Naive thymus-derived CD8-positive, alpha-beta T cell (primary cell): ENCODE measurements around the gene P2RY8. TPM values are rescaled to one million over a fixed set of nuclear protein-coding genes. Genes with fewer than 3 reads are reported as not detected.
"Not testable (repeated sequence)": the region's sequence is repeated elsewhere in the genome, so short reads cannot be mapped to it uniquely, and the experiment has no call there.

ENCODE experiments used
- ATAC-seq, 2 donors: fragments of 150-1000 bp; cut with Tn5 transposase in 1 of 2; sonication (Bioruptor Pico), chemical (Tn5 transposase) in 1 of 2; 1 replicate in 1 of 2; 2 replicates in 1 of 2; pipeline ENCODE4 v1.10.0; 2021; ENCODE audit warnings: mild to moderate bottlenecking in 2 of 2, moderate library complexity in 2 of 2
- POLR2A ChIA-PET: fragments of 350-600 bp; sonication (Branson Sonifier 250); formaldehyde crosslinking; loops from one replicate; lab custom pipeline; 2021; ENCODE audit warnings: antibody characterized with exemption; lab: Charles Lee
- DNase-seq, 10 donors: peaks; one replicate each; pipeline versions ENCODE4 v3.0.0 to v3.0.0-alpha.2; 2020 to 2022
- H3K27ac Mint-ChIP-seq, 10 donors: one replicate each; pipeline ENCODE4 v1.8.0; 2020 to 2022; ENCODE audit warnings: mild to moderate bottlenecking in 10 of 10, mixed read lengths in 10 of 10, moderate library complexity in 4 of 10, inconsistent platforms in 1 of 10
- H3K27me3 Mint-ChIP-seq, 5 donors: one replicate each; pipeline ENCODE4 v1.8.0; 2021 to 2022; ENCODE audit warnings: mixed read lengths in 5 of 5
- H3K36me3 Mint-ChIP-seq, 3 donors: one replicate each; pipeline ENCODE4 v1.8.0; 2020 to 2022; ENCODE audit warnings: mixed read lengths in 3 of 3, mild to moderate bottlenecking in 2 of 3, inconsistent platforms in 1 of 3
- H3K4me1 Mint-ChIP-seq, 4 donors: one replicate each; pipeline ENCODE4 v1.8.0; 2021 to 2022; ENCODE audit warnings: mixed read lengths in 4 of 4
- H3K4me3 Mint-ChIP-seq, 10 donors: one replicate each; pipeline ENCODE4 v1.8.0; 2020 to 2022; ENCODE audit warnings: mild to moderate bottlenecking in 10 of 10, mixed read lengths in 10 of 10, moderate library complexity in 6 of 10, inconsistent platforms in 1 of 10
- H3K9me3 Mint-ChIP-seq, 9 donors: one replicate each; pipeline ENCODE4 v1.8.0; 2020 to 2022; ENCODE audit warnings: mixed read lengths in 9 of 9, mild to moderate bottlenecking in 3 of 9, inconsistent platforms in 1 of 9, moderate library complexity in 1 of 9
- polyA plus RNA-seq, 3 donors: library from polyadenylated mRNA; unstranded; fragments of 300-500 nt; fragmentation: Illumina TruSeq; gene quantifications; one replicate each; pipeline ENCODE4 v1.2.3, GENCODE V29; 2021
- total RNA-seq, 8 experiments: library from RNA in 2 of 8; stranded (reverse) in 2 of 8; gene quantifications; one replicate each; pipeline ENCODE4 v1.2.3 and lab custom pipeline; 2021 to 2026

The P2RY8 gene
- total and polyA plus RNA-seq, 5 experiments from 2014 or later, result 131 to 190 (median 163) TPM

- no peak for DNase-seq
- Mint-ChIP-seq H3K27me3 (no peaks in the 10 kb centered on the region), H3K4me3 (peak overlapping the region in 4 of 10 donors; percentile 52 to 75 (median 58))
These were observed 24.2 kb upstream of the P2RY8 start for GRCh38 chrX:1561164-1561563.

GRCh38 chrX:1558761-1559468 lies 21.9 kb upstream of the P2RY8 start:
- Mint-ChIP-seq H3K9me3 (peaks cover 0 to 26% (median 11%) of the 10 kb centered on the region in 9 donors), H3K27me3 (no peaks in the 10 kb centered on the region), H3K4me1 (peaks cover 28 to 71% (median 68%) of the 10 kb centered on the region in 4 donors), H3K36me3 (peaks cover 0 to 14% (median 8%) of the 10 kb centered on the region in 3 donors), H3K4me3 (no peak overlapping the region), H3K27ac (peak overlapping the region in 5 of 10 donors; percentile 25 to 61 (median 32))
- ATAC-seq (no peak), DNase-seq (peak in 1 of 10 donors; percentile 13)
- POLR2A ChIA-PET, result no interaction called here

More at GRCh38 chrX:1561164-1561563, 24.2 kb upstream of the P2RY8 start:
- peak overlapping the region; percentile 49 to 95 (median 85) for H3K27ac Mint-ChIP-seq
- peaks cover 22 to 69% (median 62%) of the 10 kb centered on the region in 4 donors for H3K4me1 Mint-ChIP-seq
- H3K9me3 Mint-ChIP-seq, result peaks cover 0 to 12% (median 0%) of the 10 kb centered on the region in 9 donors
- H3K36me3 Mint-ChIP-seq, result peaks cover 0 to 7% (median 0%) of the 10 kb centered on the region in 3 donors
- ATAC-seq, result no peak
- POLR2A ChIA-PET, result no interaction called here

DNA sequence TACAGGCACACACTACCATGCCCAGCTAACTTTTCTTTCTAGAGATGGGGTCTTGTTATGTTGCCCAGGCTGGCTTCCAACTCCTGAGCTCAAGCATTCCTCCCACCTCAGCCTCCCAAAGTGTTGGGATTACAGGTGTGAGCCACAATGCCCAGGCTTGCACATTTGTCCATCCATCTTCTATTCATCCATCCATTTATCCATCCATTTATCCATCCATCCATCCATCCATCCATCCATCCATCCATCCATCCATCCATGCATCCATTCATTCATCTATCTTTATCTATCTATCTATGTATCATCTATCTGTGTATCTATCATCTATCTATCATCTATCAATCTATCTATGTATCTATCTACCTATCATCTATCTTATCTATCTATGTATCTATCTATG lies 20.5 kb upstream of the P2RY8 start:
- H3K36me3 Mint-ChIP-seq, result peaks cover under 1 to 15% (median 12%) of the 10 kb centered on the region in 3 donors
- peak overlapping the region; percentile 26 to 87 (median 76) for H3K27ac Mint-ChIP-seq
- POLR2A ChIA-PET, ATAC-seq, H3K27me3 Mint-ChIP-seq: not testable (repeated sequence)
- H3K4me1 Mint-ChIP-seq, result peaks cover 22 to 76% (median 64%) of the 10 kb centered on the region in 4 donors
- DNase-seq, result peak in 1 of 10 donors; percentile 6
- H3K9me3 Mint-ChIP-seq, result peaks cover 0 to 33% (median 12%) of the 10 kb centered on the region in 9 donors
- H3K4me3 Mint-ChIP-seq, result peak overlapping the region in 3 of 10 donors; percentile 1 to 64 (median 2)

- H3K9me3 Mint-ChIP-seq, result peaks cover 2 to 45% (median 23%) of the 10 kb centered on the region in 9 donors
- peak overlapping the region; percentile 47 to 84 (median 76) for H3K4me3 Mint-ChIP-seq
- H3K27me3 Mint-ChIP-seq, result no peaks in the 10 kb centered on the region
- no peak for ATAC-seq
- no peak for DNase-seq
- H3K36me3 Mint-ChIP-seq, result peaks cover 6 to 24% (median 13%) of the 10 kb centered on the region in 3 donors
- POLR2A ChIA-PET, result no interaction called here
- peaks cover 31 to 79% (median 68%) of the 10 kb centered on the region in 4 donors for H3K4me1 Mint-ChIP-seq
- H3K27ac Mint-ChIP-seq, result peak overlapping the region; percentile 94 to 100 (median 97)
These were observed 18.4 kb upstream of the P2RY8 start for GRCh38 chrX:1555370-1555769.

- POLR2A ChIA-PET, result no interaction called here
These were observed 17.7 kb upstream of the P2RY8 start for GRCh38 chrX:1554469-1555210.

DNA sequence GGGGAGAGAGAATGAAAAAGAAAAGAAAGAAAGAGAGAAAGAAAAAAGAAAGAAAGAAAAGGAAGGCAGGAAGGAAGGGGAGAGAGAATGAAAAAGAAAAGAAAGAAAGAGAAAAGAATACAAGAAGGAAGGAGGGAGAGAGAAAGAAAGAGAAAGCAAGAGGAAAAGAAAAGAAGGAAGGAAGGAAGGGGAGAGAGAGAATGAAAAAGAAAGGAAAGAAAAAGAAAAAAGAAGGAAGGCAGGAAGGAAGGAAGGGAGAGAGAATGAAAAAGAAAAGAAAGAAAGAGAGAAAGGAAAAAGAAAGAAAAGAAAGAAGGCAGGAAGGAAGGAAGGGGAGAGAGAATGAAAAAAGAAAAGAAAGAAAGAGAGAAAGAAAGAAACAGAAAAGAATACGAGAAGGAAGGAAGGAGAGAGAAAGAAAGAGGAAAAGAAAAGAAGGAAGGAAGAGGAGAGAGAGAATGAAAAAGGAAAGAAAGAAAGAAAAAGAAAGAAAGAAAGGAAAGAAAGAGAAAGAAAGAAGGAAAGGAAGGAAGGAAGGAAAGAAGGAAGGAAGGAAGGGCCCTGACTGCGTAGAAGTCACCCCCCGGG lies 15.1 kb upstream of the P2RY8 start:
- peak overlapping the region; percentile 89 to 100 (median 96) for H3K27ac Mint-ChIP-seq
- peaks cover 0 to 34% (median 23%) of the 10 kb centered on the region in 9 donors for H3K9me3 Mint-ChIP-seq
- H3K27me3 Mint-ChIP-seq, result no peaks in the 10 kb centered on the region
- POLR2A ChIA-PET, result no interaction called here
- H3K4me1 Mint-ChIP-seq, result peaks cover 35 to 77% (median 64%) of the 10 kb centered on the region in 4 donors
- peaks cover 6 to 17% (median 13%) of the 10 kb centered on the region in 3 donors for H3K36me3 Mint-ChIP-seq
- DNase-seq (no peak), ATAC-seq (no peak)
- H3K4me3 Mint-ChIP-seq, result peak overlapping the region in 9 of 10 donors; percentile 2 to 83 (median 42)

More at GRCh38 chrX:1554469-1555210, 17.7 kb upstream of the P2RY8 start:
- ATAC-seq (peak; percentile 97 to 98), DNase-seq (peak; percentile 23 to 90 (median 74))
- H3K27ac Mint-ChIP-seq, result peak overlapping the region; percentile 94 to 100 (median 97)
- H3K4me3 Mint-ChIP-seq, result peak overlapping the region; percentile 47 to 84 (median 76)
- H3K36me3 Mint-ChIP-seq, result peaks cover 6 to 24% (median 13%) of the 10 kb centered on the region in 3 donors
- peaks cover 34 to 81% (median 69%) of the 10 kb centered on the region in 4 donors for H3K4me1 Mint-ChIP-seq
- peaks cover 2 to 45% (median 23%) of the 10 kb centered on the region in 9 donors for H3K9me3 Mint-ChIP-seq
- no peaks in the 10 kb centered on the region for H3K27me3 Mint-ChIP-seq

DNA sequence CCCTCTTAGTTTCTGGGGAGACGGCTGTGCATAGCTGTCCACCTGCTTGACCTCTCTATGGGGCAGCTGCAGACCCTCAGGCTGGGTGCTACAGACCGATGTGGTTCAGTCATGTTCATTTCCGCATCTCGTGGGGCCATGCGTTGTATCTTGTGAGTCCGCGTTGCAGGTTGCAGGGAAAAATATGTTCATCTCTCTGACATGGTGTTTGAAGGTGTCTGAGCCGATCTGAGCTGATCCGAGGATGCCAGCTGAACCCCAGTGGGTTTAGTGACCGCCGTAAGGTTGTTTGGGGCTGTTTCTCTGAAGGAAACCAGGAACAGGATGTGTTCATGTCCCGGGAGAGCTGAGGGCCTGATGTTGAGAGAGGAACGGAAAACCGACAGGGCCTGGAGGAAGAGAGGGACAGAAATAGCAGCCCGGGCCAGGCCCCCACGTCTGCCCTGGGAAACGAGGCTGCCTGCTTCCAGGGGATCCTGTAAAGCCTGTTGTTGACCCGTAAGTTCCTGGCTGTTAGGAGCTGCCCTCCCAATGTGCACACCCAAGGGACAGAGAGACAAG lies 9.8 kb upstream of the P2RY8 start:
- POLR2A ChIA-PET, result no interaction called here
- H3K36me3 Mint-ChIP-seq, result peaks cover 0 to 7% (median 4%) of the 10 kb centered on the region in 3 donors
- DNase-seq, result peak in 1 of 10 donors; percentile 12
- no peaks in the 10 kb centered on the region for H3K27me3 Mint-ChIP-seq
- H3K4me1 Mint-ChIP-seq, result peaks cover 26 to 47% (median 38%) of the 10 kb centered on the region in 4 donors
- ATAC-seq, result no peak
- peak overlapping the region in 6 of 10 donors; percentile 21 to 88 (median 70) for H3K27ac Mint-ChIP-seq
- H3K4me3 Mint-ChIP-seq, result peak overlapping the region in 1 of 10 donors; percentile 66
- peaks cover 0 to 14% (median 6%) of the 10 kb centered on the region in 9 donors for H3K9me3 Mint-ChIP-seq

DNA sequence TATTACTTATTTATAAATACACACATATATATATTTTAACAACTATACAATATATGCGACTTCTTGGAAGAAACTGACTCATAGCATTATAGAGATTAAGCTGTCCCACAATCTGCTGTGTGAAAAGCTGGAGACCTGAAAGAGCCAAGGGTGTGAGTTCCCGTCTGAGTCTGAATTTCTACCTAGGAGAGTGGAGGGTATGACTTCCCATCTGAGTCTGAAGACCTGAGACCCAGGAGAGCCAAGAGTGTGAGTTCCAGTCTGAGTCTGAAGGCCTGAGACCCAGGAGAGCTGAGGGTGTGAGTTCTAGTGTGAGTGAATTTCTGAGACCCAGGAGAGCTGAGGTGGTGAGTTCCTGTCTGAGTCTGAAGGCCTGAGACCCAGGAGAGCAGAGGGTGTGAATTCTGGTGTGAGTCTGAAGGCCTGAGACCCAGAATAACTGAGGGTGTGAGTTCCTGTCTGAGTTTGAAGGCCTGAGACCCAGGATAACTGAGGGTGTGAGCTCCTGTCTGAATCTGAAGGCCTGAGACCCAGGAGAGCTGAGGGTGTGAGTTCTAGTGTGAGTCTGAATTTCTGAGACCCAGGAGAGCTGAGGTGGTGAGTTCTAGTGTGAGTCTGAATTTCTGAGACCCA lies 8.9 kb upstream of the P2RY8 start:
- Mint-ChIP-seq H3K4me1 (peaks cover 19 to 38% (median 29%) of the 10 kb centered on the region in 4 donors), H3K27me3 (no peaks in the 10 kb centered on the region), H3K4me3 (no peak overlapping the region), H3K27ac (peak overlapping the region; percentile 15 to 92 (median 74)), H3K36me3 (peaks cover 0 to 4% (median 4%) of the 10 kb centered on the region in 3 donors), H3K9me3 (peaks cover 0 to 9% (median 3%) of the 10 kb centered on the region in 9 donors)
- ATAC-seq (no peak), DNase-seq (peak in 1 of 10 donors; percentile 6)
- POLR2A ChIA-PET, result no interaction called here

DNA sequence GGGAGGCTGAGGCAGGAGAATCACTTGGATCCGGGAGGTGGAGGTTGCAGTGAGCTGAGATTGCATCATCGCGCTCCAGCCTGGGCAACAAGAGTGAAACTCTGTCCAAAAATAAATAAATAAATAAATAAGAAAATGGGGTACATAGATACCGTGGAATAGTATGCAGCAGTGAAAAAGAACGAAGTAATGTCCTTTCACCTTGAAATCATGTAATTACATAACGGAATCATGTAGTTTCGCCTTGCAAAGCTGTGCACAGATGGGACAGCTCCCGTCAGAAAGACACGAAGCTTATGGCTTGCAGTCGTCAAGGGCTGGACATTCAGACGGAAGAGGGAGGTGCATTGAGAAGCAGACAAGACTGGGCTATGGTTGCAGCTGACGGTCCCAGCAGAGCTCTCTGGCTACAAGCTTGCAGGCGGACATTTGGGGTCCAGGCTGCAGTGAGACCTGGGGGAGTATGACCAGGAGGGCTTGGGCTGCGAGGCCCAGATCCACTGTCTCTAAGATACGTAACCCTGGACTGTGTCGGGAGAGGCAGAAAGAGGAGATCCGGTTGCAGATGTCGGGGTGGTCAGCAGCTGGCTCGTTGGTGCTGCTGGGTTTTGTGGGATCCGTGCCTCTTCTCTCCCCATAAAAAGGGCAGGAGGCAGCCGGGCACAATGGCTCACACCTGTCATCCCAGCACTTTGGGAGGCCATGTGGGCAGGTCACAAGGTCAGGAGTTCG lies 6.2 kb upstream of the P2RY8 start:
- Mint-ChIP-seq H3K4me1 (peaks cover 9 to 28% (median 14%) of the 10 kb centered on the region in 4 donors), H3K27me3 (no peaks in the 10 kb centered on the region), H3K4me3 (no peak overlapping the region), H3K36me3 (peaks cover 0 to 4% (median 4%) of the 10 kb centered on the region in 3 donors), H3K27ac (peak overlapping the region in 2 of 10 donors; percentile 29 to 31), H3K9me3 (peaks cover 0 to 9% (median 3%) of the 10 kb centered on the region in 9 donors)
- DNase-seq (peak in 1 of 10 donors; percentile 14), ATAC-seq (no peak)
- POLR2A ChIA-PET, result no interaction called here

- peak overlapping the region in 4 of 10 donors; percentile 41 to 54 (median 52) for H3K4me3 Mint-ChIP-seq
- H3K36me3 Mint-ChIP-seq, POLR2A ChIA-PET: not testable (repeated sequence)
These were observed 2.2 kb upstream of the P2RY8 start for GRCh38 chrX:1539146-1539545.

DNA sequence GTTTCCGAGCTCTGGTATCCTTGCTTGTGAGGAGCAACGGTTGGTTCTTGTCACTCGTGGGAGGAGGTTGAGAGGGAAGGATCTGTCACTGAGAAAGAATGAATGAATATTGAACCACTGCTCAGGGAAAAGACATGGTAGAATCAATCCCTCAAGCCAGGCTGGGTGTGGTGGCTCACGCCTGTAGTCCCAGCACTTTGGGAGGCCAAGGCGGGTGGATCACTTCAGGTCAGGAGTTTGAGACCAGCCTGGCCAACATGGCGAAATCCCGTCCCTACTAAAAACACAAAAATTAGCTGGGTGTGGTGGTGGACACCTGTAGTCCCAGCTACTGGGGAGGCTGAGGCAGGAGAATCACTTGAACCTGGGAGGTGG lies 718 bp upstream of the P2RY8 start:
- POLR2A ChIA-PET, H3K27me3 Mint-ChIP-seq, ATAC-seq, DNase-seq, H3K9me3 Mint-ChIP-seq, H3K36me3 Mint-ChIP-seq: not testable (repeated sequence)
- Mint-ChIP-seq H3K4me3 (peak overlapping the region; percentile 93 to 98 (median 98)), H3K4me1 (peaks cover 11 to 20% (median 17%) of the 10 kb centered on the region in 4 donors), H3K27ac (peak overlapping the region; percentile 95 to 100 (median 99))

More at GRCh38 chrX:1539146-1539545, 2.2 kb upstream of the P2RY8 start:
- H3K27ac Mint-ChIP-seq, result peak overlapping the region in 9 of 10 donors; percentile 37 to 99 (median 87)
- DNase-seq, ATAC-seq, H3K27me3 Mint-ChIP-seq, H3K9me3 Mint-ChIP-seq: not testable (repeated sequence)
- peaks cover 9 to 20% (median 13%) of the 10 kb centered on the region in 4 donors for H3K4me1 Mint-ChIP-seq
